ENCODE data around the gene SLC25A1.

The SLC25A1 gene

DNA sequence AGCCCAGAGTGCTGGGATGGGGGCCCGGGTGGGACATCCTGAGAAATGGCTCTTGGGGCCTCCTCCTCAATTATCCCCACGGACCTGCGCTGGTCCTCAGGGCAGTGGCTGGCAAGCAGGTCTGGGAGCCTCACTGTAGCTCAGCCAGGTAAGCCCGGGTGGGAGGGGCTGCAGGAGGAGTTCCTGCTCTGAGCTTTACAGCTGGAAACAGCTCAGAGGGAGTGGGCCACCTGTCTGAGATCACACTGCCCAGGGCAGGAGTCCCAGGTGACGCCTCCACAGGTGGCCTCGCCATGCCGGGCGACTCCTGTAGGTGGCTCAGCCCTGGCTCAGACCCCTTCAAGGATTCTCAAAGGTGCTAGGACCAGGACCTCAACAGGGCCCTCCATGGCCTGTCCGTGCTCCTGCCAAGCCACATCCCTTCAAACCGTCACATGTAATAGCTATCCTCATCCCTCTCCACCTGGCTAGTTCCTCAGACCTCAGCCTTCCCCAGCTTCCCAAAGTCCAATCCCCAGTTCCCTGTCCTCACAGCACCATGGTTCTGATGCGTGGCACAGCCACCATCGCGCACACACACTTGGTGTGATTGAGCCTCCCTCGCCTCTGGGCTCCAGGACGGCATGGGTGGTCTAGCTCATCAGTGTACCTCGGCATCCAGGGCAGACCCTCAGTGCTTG lies 51.1 kb downstream of the SLC25A1 start:
- no peak overlapping the region for H3K4me3 ChIP-seq (ENCODE audit: low read depth, low read length)
- TF ChIP-seq, protein P1, sequence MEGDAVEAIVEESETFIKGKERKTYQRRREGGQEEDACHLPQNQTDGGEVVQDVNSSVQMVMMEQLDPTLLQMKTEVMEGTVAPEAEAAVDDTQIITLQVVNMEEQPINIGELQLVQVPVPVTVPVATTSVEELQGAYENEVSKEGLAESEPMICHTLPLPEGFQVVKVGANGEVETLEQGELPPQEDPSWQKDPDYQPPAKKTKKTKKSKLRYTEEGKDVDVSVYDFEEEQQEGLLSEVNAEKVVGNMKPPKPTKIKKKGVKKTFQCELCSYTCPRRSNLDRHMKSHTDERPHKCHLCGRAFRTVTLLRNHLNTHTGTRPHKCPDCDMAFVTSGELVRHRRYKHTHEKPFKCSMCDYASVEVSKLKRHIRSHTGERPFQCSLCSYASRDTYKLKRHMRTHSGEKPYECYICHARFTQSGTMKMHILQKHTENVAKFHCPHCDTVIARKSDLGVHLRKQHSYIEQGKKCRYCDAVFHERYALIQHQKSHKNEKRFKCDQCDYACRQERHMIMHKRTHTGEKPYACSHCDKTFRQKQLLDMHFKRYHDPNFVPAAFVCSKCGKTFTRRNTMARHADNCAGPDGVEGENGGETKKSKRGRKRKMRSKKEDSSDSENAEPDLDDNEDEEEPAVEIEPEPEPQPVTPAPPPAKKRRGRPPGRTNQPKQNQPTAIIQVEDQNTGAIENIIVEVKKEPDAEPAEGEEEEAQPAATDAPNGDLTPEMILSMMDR (IDR thresholded peaks at IDR 0.05; ENCODE audit: insufficient read depth, low read depth, low read length, missing control alignments) = no peak
- no peak for DNase-seq (ENCODE audit: low read depth)

DNA sequence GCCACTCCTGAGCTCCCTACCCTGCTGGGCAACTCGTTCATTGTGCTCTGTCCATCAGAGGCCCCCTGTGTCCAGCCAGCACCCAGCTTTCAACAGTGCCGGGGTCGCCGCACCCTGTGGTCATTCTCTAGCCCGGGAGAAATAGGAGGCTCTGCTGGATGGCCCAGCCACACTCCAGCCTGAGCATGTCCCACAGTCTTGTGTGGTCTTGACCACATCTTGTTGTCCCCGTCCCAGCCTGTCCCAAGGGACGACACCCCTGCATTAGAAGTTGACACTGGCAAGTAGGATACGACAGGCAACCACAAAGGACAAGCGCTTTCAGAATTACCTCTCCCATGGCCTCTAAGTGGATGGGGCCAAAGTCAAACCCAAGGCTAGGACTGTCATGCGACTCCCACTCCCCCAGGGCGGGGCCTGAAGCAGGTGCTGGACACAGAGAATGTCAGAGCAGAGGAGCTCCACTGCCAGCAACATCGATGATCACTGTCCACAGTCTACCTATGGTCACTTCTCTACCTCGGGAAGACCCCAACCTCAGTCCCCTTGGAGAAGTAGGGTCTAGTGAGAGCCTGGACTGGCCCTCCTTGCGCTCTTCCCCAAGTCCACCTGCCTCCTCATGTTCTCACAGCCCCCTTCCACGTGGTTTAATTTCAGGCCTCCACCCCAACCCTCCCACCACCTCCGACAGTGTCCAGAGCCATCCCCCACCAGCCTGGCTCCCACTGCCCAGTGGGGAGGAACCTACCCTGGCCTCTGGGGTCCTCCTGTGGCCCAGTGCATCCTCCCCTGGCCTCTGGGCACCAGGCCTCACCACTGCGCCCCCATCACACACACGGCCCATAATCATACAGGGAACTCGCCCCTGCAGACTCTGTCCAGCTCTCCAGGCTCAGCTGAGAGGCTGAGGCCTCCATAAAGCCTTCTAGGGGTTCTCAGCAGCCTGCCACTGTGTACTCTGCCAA lies 51.9 kb downstream of the SLC25A1 start:
- TF ChIP-seq, protein P1 (IDR thresholded peaks at IDR 0.05; ENCODE audit: insufficient read depth, low read depth, low read length, missing control alignments) = no peak

More for the DNA sequence above, 51.9 kb downstream of the SLC25A1 start:
- no peak for DNase-seq (ENCODE audit: low read depth)
- H3K4me3 ChIP-seq (ENCODE audit: low read depth, low read length) = no peak overlapping the region
